ENCODE data around the gene ETV6. TPM values are rescaled to one million over a fixed set of nuclear protein-coding genes. Genes with fewer than 3 reads are reported as not detected.
"Not testable (repeated sequence)": the region's sequence is repeated elsewhere in the genome, so short reads cannot be mapped to it uniquely, and the experiment has no call there.

ETV6 gene
- polyA plus RNA-seq (ENCODE audit: insufficient read length in 12 of 12) = 10 to 100 TPM in 8 of 12 donors, 1 to 10 TPM in 3, not detected in 1; 8.2 to 15.9 (median 11.0) TPM
- long read RNA-seq, donor 1, full-length matches to known transcripts = 2 of 8 reads
- long read RNA-seq, donor 1, partial matches to known transcripts = 6 of 8 reads
- long read RNA-seq, donor 1, other reads (novel, unspliced or antisense) = 0 of 8 reads
- long read RNA-seq, donor 2, full-length matches to known transcripts = 4 of 4 reads
- long read RNA-seq, donor 2, partial matches to known transcripts = 0 of 4 reads
- long read RNA-seq, donor 2, other reads (novel, unspliced or antisense) = 0 of 4 reads
- long read RNA-seq, donor 3, full-length matches to known transcripts = 1 of 1 reads
- long read RNA-seq, donor 3, partial matches to known transcripts = 0 of 1 reads
- long read RNA-seq, donor 3, other reads (novel, unspliced or antisense) = 0 of 1 reads
- long read RNA-seq, donor 4 = 0 reads
- long read RNA-seq, donor 5 = 0 reads
- long read RNA-seq, donor 6, full-length matches to known transcripts = 2 of 2 reads
- long read RNA-seq, donor 6, partial matches to known transcripts = 0 of 2 reads
- long read RNA-seq, donor 6, other reads (novel, unspliced or antisense) = 0 of 2 reads
- long read RNA-seq, donor 7, full-length matches to known transcripts = 2 of 2 reads
- long read RNA-seq, donor 7, partial matches to known transcripts = 0 of 2 reads
- long read RNA-seq, donor 7, other reads (novel, unspliced or antisense) = 0 of 2 reads
- long read RNA-seq, donor 8, full-length matches to known transcripts = 2 of 2 reads
- long read RNA-seq, donor 8, partial matches to known transcripts = 0 of 2 reads
- long read RNA-seq, donor 8, other reads (novel, unspliced or antisense) = 0 of 2 reads
- long read RNA-seq, donor 9 = 0 reads
- long read RNA-seq, donor 10, full-length matches to known transcripts = 7 of 7 reads
- long read RNA-seq, donor 10, partial matches to known transcripts = 0 of 7 reads
- long read RNA-seq, donor 10, other reads (novel, unspliced or antisense) = 0 of 7 reads
- long read RNA-seq, donor 11, full-length matches to known transcripts = 1 of 1 reads
- long read RNA-seq, donor 11, partial matches to known transcripts = 0 of 1 reads
- long read RNA-seq, donor 11, other reads (novel, unspliced or antisense) = 0 of 1 reads

- peak; percentile 86 for DNase-seq
Observed at GRCh38 chr12:11649413-11650285, at the start of gene ETV6. ETV6 (plus strand) TSS chr12:11649674; CDS start chr12:11650128, 454 bp downstream.

GRCh38 chr12:11600199-11600598, 49.3 kb upstream of the ETV6 start:
- no peak for DNase-seq

GRCh38 chr12:11601647-11602046, 47.8 kb upstream of the ETV6 start:
- DNase-seq = no peak

- no peak for DNase-seq
Observed at GRCh38 chr12:11607313-11608081, 42.0 kb upstream of the ETV6 start.

- DNase-seq = no peak
Observed at GRCh38 chr12:11609045-11609444, 40.4 kb upstream of the ETV6 start.

- DNase-seq = no peak
Observed at GRCh38 chr12:11615481-11615880, 34.0 kb upstream of the ETV6 start.

GRCh38 chr12:11618046-11618445, 31.4 kb upstream of the ETV6 start:
- DNase-seq = no peak

GRCh38 chr12:11621797-11622423, 27.6 kb upstream of the ETV6 start:
- DNase-seq = no peak

GRCh38 chr12:11622876-11623281, 26.6 kb upstream of the ETV6 start:
- no peak for DNase-seq

GRCh38 chr12:11623382-11623781, 26.1 kb upstream of the ETV6 start:
- DNase-seq = no peak

GRCh38 chr12:11624116-11624515, 25.4 kb upstream of the ETV6 start:
- DNase-seq = no peak

- not testable (repeated sequence) for DNase-seq
Observed at GRCh38 chr12:11627709-11628108, 21.8 kb upstream of the ETV6 start.

GRCh38 chr12:11628353-11628752, 21.1 kb upstream of the ETV6 start:
- DNase-seq = no peak

- DNase-seq = no peak
Observed at GRCh38 chr12:11630046-11630706, 19.3 kb upstream of the ETV6 start.

- no peak for DNase-seq
Observed at GRCh38 chr12:11631288-11631687, 18.2 kb upstream of the ETV6 start.

- DNase-seq = not testable (repeated sequence)
Observed at GRCh38 chr12:11631881-11632280, 17.6 kb upstream of the ETV6 start.

GRCh38 chr12:11633968-11634367, 15.5 kb upstream of the ETV6 start:
- DNase-seq = no peak

- no peak for DNase-seq
Observed at GRCh38 chr12:11635341-11635740, 14.1 kb upstream of the ETV6 start.

GRCh38 chr12:11638315-11638916, 11.1 kb upstream of the ETV6 start:
- no peak for DNase-seq
